A673 (cell line): ENCODE data around the gene KCNQ1.

Source experiments
- EZH2 ChIP-seq: fragments of 200-600 bp; sonication (generic); IDR thresholded peaks from 2 replicates; pipeline ENCODE4 v1.6.1; 2017; ENCODE audit warnings: borderline replicate concordance, low read depth, mild to moderate bottlenecking, mixed read lengths, antibody characterized with exemption, low read length; ENCODE audit not compliant: poor library complexity, severe bottlenecking
- TF ChIP-seq, protein P1 (sequence below): fragments of 300-800, 200-600 bp; sonication (generic); conservative IDR thresholded peaks from 2 replicates; pipeline ENCODE4 v1.5.1; 2017; ENCODE audit warnings: low read depth, mild to moderate bottlenecking, antibody characterized with exemption, low read length, moderate library complexity, mixed read lengths

DNA sequence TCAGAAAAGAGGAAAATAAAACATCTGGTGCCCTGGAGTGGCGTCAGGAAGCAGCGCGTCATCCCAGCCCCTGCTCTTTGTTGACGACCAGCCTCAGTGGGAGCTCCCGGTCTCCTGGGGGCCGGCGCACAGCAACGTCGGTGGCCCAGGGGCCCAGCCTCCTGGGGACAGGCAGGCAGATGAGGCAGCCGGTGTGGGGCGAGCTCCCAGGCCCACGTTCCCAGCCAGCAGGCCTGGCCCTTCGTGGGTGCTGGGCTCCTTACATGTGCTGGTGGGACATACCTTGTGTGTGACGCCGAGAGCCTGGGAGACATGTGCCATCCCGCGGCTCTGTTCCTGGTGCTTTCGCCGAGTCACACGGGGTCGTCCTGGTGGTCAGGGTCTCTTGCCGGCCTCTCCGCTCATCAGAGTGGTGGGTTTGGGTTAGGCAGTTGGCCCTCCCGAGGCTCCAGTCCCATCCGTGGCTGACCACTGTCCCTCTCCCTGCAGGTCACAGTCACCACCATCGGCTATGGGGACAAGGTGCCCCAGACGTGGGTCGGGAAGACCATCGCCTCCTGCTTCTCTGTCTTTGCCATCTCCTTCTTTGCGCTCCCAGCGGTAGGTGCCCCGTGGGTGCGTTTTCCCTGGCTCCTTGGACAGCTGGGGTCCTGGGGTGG is 138.3 kb downstream of the KCNQ1 start:
- TF ChIP-seq EZH2: no peak
- TF ChIP-seq, protein P1, sequence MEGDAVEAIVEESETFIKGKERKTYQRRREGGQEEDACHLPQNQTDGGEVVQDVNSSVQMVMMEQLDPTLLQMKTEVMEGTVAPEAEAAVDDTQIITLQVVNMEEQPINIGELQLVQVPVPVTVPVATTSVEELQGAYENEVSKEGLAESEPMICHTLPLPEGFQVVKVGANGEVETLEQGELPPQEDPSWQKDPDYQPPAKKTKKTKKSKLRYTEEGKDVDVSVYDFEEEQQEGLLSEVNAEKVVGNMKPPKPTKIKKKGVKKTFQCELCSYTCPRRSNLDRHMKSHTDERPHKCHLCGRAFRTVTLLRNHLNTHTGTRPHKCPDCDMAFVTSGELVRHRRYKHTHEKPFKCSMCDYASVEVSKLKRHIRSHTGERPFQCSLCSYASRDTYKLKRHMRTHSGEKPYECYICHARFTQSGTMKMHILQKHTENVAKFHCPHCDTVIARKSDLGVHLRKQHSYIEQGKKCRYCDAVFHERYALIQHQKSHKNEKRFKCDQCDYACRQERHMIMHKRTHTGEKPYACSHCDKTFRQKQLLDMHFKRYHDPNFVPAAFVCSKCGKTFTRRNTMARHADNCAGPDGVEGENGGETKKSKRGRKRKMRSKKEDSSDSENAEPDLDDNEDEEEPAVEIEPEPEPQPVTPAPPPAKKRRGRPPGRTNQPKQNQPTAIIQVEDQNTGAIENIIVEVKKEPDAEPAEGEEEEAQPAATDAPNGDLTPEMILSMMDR: no peak
